Right lobe of liver (tissue), 4 donors: ENCODE measurements around the gene TRIP6.

Source experiments
- POLR2A ChIP-seq: fragments of 450-650 bp; IDR thresholded peaks from one replicate; pipeline ENCODE4 v1.6.1; 2017; ENCODE audit warnings: antibody characterized with exemption, mild to moderate bottlenecking
- TF ChIP-seq, protein P1 (sequence below), 4 donors: fragments of 200-600 bp in 3 of 4; fragments of 450-650 bp in 1 of 4; IDR thresholded peaks; one replicate each; pipeline versions ENCODE4 v1.5.1 to v1.8.0; 2016 to 2022; ENCODE audit warnings: antibody characterized with exemption in 4 of 4, mild to moderate bottlenecking in 2 of 4
- donor health status: DM: no; HTN: no; CAD: no.
- donor health status: DM: no; HTN: no; CAD: no.
- donor health status: DM: no; HTN: yes; CAD: no.

DNA sequence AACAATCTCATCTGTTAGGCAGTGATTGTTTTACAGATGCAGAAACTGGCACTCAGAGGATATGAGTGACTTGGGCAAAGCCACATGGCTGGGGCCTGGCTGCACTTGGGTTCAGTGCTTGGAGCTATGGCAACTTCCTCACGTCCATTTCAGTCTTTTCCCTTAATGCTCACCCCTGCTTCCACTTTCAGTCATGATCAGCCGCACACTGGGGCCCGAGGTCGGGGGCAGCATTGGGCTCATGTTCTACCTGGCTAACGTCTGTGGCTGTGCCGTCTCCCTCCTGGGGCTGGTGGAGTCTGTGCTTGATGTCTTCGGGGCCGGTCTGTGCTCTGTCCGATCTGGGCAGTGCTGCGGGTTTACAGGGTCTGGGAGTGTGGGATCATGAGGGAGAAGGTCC is 11.7 kb upstream of the TRIP6 start:
- TF ChIP-seq, protein P1, sequence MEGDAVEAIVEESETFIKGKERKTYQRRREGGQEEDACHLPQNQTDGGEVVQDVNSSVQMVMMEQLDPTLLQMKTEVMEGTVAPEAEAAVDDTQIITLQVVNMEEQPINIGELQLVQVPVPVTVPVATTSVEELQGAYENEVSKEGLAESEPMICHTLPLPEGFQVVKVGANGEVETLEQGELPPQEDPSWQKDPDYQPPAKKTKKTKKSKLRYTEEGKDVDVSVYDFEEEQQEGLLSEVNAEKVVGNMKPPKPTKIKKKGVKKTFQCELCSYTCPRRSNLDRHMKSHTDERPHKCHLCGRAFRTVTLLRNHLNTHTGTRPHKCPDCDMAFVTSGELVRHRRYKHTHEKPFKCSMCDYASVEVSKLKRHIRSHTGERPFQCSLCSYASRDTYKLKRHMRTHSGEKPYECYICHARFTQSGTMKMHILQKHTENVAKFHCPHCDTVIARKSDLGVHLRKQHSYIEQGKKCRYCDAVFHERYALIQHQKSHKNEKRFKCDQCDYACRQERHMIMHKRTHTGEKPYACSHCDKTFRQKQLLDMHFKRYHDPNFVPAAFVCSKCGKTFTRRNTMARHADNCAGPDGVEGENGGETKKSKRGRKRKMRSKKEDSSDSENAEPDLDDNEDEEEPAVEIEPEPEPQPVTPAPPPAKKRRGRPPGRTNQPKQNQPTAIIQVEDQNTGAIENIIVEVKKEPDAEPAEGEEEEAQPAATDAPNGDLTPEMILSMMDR (IDR thresholded peaks at IDR 0.05): no peak
- no peak for TF ChIP-seq POLR2A
